ENCODE results near the gene PSMG4.

PSMG4 gene

GRCh38 chr6:3312604-3313231 is 54.0 kb downstream of the PSMG4 start:
- no peak for DNase-seq

GRCh38 chr6:3314176-3314575 is 55.4 kb downstream of the PSMG4 start:
- no peak for DNase-seq

GRCh38 chr6:3314621-3315467 is 56.1 kb downstream of the PSMG4 start:
- DNase-seq: no peak

GRCh38 chr6:3315841-3316240 is 57.1 kb downstream of the PSMG4 start:
- DNase-seq: no peak

GRCh38 chr6:3316331-3316730 is 57.6 kb downstream of the PSMG4 start:
- DNase-seq: no peak

- DNase-seq: no peak
These were observed 58.1 kb downstream of the PSMG4 start for GRCh38 chr6:3316818-3317217.

Measured in NCI-H1694 treated with DMSO at 0.1 percent for 48 hours (cell line).